Natural killer cell (primary cell): ENCODE measurements around the gene HTT-AS. TPM values are rescaled to one million over a fixed set of nuclear protein-coding genes. Genes with fewer than 3 reads are reported as not detected.
"Not testable (repeated sequence)": the region's sequence is repeated elsewhere in the genome, so short reads cannot be mapped to it uniquely, and the experiment has no call there.

Source experiments
- ATAC-seq, 3 donors: fragments of 150-1000 bp in 2 of 3; fragments of 200-7000 bp in 1 of 3; cut with Tn5 transposase; 1 replicate in 1 of 3; 2 replicates in 2 of 3; pipeline ENCODE4 v1.10.0; 2021; ENCODE audit warnings: mild to moderate bottlenecking in 2 of 3, moderate library complexity in 2 of 3
- DNase-seq, 2 donors: peaks; one replicate each; pipeline versions ENCODE4 v3.0.0 to v3.0.0-alpha.2; 2013 to 2021; ENCODE audit warnings: mixed read lengths in 1 of 2
- H3K27ac ChIP-seq: one replicate; pipeline ENCODE4 v1.5.1; 2013; ENCODE audit warnings: mild to moderate bottlenecking, low read length
- H3K27me3 ChIP-seq: one replicate; pipeline ENCODE4 v1.6.1; 2013; ENCODE audit warnings: low read length; ENCODE audit not compliant: control insufficient read depth, insufficient read depth
- H3K36me3 ChIP-seq: one replicate; pipeline ENCODE4 v1.6.1; 2013; ENCODE audit warnings: low read length; ENCODE audit not compliant: control insufficient read depth, insufficient read depth
- H3K4me1 ChIP-seq: one replicate; pipeline ENCODE4 v1.6.1; 2013; ENCODE audit warnings: low read length; ENCODE audit not compliant: control insufficient read depth, insufficient read depth
- H3K4me3 ChIP-seq: one replicate; pipeline ENCODE4 v1.5.1; 2013; ENCODE audit warnings: low read length
- H3K9me3 ChIP-seq: one replicate; pipeline ENCODE4 v1.6.1; 2013; ENCODE audit warnings: low read length; ENCODE audit not compliant: control insufficient read depth, insufficient read depth
- H3K27ac Mint-ChIP-seq, 2 donors: one replicate each; pipeline ENCODE4 v1.8.0; 2022; ENCODE audit warnings: mild to moderate bottlenecking in 2 of 2, mixed read lengths in 2 of 2, moderate library complexity in 1 of 2
- H3K27me3 Mint-ChIP-seq, 2 donors: one replicate each; pipeline ENCODE4 v1.8.0; 2022; ENCODE audit warnings: low read depth in 2 of 2, mixed read lengths in 2 of 2
- H3K36me3 Mint-ChIP-seq: one replicate; pipeline ENCODE4 v1.8.0; 2022; ENCODE audit warnings: mixed read lengths
- H3K4me1 Mint-ChIP-seq, 2 donors: one replicate each; pipeline ENCODE4 v1.8.0; 2022; ENCODE audit warnings: mixed read lengths in 2 of 2
- H3K4me3 Mint-ChIP-seq: one replicate; pipeline ENCODE4 v1.8.0; 2022; ENCODE audit warnings: mild to moderate bottlenecking, moderate library complexity, mixed read lengths
- H3K9me3 Mint-ChIP-seq, 2 donors: one replicate each; pipeline ENCODE4 v1.8.0; 2022; ENCODE audit warnings: mixed read lengths in 2 of 2
- CTCF ChIP-seq: fragments of 200-600 bp; IDR thresholded peaks from one replicate; pipeline ENCODE4 v1.8.0; 2022; ENCODE audit warnings: antibody characterized with exemption
- WGBS: methylation state at CpG from one replicate; pipeline ENCODE4 v1.1.7; 2013; ENCODE audit warnings: missing lambda C conversion rate; ENCODE audit not compliant: insufficient coverage; 5-methylcytosine and 5-hydroxymethylcytosine counted together
- intact Hi-C: fragments of 100-400 bp; cut with micrococcal nuclease; formaldehyde crosslinking; loops from one replicate; pipeline ENCODE4 v1.14.2; 2022
- total RNA-seq, 4 donors: library from RNA; stranded (reverse); fragments of 120-200 nt in 1 of 4; gene quantifications; one replicate each; pipeline versions ENCODE4 v1.2.3 to v1.2.4, GENCODE V29; 2013 to 2022

The HTT-AS gene
- total RNA-seq, 3 donors from 2014 or later (not counting 1 experiment from before 2014, with no cell fraction given): not detected

- Histone ChIP-seq H3K27ac (no peak overlapping the region), H3K4me3 (no peak overlapping the region), H3K9me3 (peaks cover 3% of the 10 kb centered on the region), H3K36me3 (no peaks in the 10 kb centered on the region), H3K27me3 (no peaks in the 10 kb centered on the region), H3K4me1 (peaks cover 6% of the 10 kb centered on the region)
- intact Hi-C loops: no loop called here
- no peak overlapping the region for H3K4me3 Mint-ChIP-seq
- no peak for ATAC-seq
- no peak for TF ChIP-seq CTCF
- no peaks in the 10 kb centered on the region for H3K27me3 Mint-ChIP-seq
- WGBS: 95% methylated on average over 6 of the region's 6 CpGs
- no peaks in the 10 kb centered on the region for H3K9me3 Mint-ChIP-seq
- H3K4me1 Mint-ChIP-seq: peaks cover 11% of the 10 kb centered on the region in 2 donors
- peaks cover 5% of the 10 kb centered on the region for H3K36me3 Mint-ChIP-seq
- H3K27ac Mint-ChIP-seq: no peak overlapping the region
- DNase-seq: no peak
Measured at GRCh38 chr4:3060946-3061345, 13.4 kb downstream of the HTT-AS start.

- Mint-ChIP-seq H3K4me3 (no peak overlapping the region), H3K27me3 (no peaks in the 10 kb centered on the region), H3K36me3 (peaks cover 5% of the 10 kb centered on the region), H3K9me3 (no peaks in the 10 kb centered on the region), H3K27ac (no peak overlapping the region), H3K4me1 (peaks cover 11% of the 10 kb centered on the region in 2 donors)
- no peaks in the 10 kb centered on the region for H3K36me3 ChIP-seq
- TF ChIP-seq CTCF: no peak
- H3K27ac ChIP-seq: no peak overlapping the region
- peaks cover 6% of the 10 kb centered on the region for H3K9me3 ChIP-seq
- H3K4me3 ChIP-seq: no peak overlapping the region
- WGBS: 84% methylated on average over 6 of the region's 6 CpGs
- no peak for DNase-seq
- intact Hi-C loops: no loop called here
- H3K27me3 ChIP-seq: no peaks in the 10 kb centered on the region
- peaks cover 6% of the 10 kb centered on the region for H3K4me1 ChIP-seq
- ATAC-seq: no peak
Measured at GRCh38 chr4:3059943-3060342, 14.4 kb downstream of the HTT-AS start.

- H3K36me3 ChIP-seq: no peaks in the 10 kb centered on the region
- Mint-ChIP-seq H3K27ac (no peak overlapping the region), H3K4me3 (no peak overlapping the region), H3K36me3 (no peaks in the 10 kb centered on the region), H3K4me1 (peaks cover 4% of the 10 kb centered on the region in 2 donors), H3K9me3 (no peaks in the 10 kb centered on the region), H3K27me3 (no peaks in the 10 kb centered on the region)
- no peaks in the 10 kb centered on the region for H3K27me3 ChIP-seq
- DNase-seq (no peak), ATAC-seq (no peak)
- H3K27ac ChIP-seq: no peak overlapping the region
- no peak overlapping the region for H3K4me3 ChIP-seq
- peaks cover 6% of the 10 kb centered on the region for H3K4me1 ChIP-seq
- no peak for TF ChIP-seq CTCF
- intact Hi-C loops: no loop called here
- H3K9me3 ChIP-seq: peaks cover 6% of the 10 kb centered on the region
- 97% methylated on average over 2 of the region's 2 CpGs for WGBS
Measured at GRCh38 chr4:3054169-3054759, 20.1 kb downstream of the HTT-AS start.

GRCh38 chr4:3051141-3051897, 23.0 kb downstream of the HTT-AS start:
- 97% methylated on average over 9 of the region's 12 CpGs for WGBS
- H3K4me3 ChIP-seq, H3K9me3 ChIP-seq, H3K36me3 Mint-ChIP-seq, H3K4me3 Mint-ChIP-seq, H3K27me3 ChIP-seq, DNase-seq, H3K9me3 Mint-ChIP-seq, H3K36me3 ChIP-seq, intact Hi-C loops, ATAC-seq, H3K27ac ChIP-seq, H3K27me3 Mint-ChIP-seq: not testable (repeated sequence)
- H3K4me1 ChIP-seq: peaks cover 19% of the 10 kb centered on the region
- peak overlapping the region in 1 of 2 donors; percentile 20 for H3K27ac Mint-ChIP-seq
- H3K4me1 Mint-ChIP-seq: peaks cover 14 to 15% of the 10 kb centered on the region in 2 donors
